ENCODE data around the gene ZNF491. TPM values are rescaled to one million over a fixed set of nuclear protein-coding genes. Genes with fewer than 3 reads are reported as not detected.

Gene ZNF491
- polyA plus RNA-seq, 1 donor (not counting 4 experiments of a cell fraction or from before 2014, with no cell fraction given), result 0.76 TPM

DNA sequence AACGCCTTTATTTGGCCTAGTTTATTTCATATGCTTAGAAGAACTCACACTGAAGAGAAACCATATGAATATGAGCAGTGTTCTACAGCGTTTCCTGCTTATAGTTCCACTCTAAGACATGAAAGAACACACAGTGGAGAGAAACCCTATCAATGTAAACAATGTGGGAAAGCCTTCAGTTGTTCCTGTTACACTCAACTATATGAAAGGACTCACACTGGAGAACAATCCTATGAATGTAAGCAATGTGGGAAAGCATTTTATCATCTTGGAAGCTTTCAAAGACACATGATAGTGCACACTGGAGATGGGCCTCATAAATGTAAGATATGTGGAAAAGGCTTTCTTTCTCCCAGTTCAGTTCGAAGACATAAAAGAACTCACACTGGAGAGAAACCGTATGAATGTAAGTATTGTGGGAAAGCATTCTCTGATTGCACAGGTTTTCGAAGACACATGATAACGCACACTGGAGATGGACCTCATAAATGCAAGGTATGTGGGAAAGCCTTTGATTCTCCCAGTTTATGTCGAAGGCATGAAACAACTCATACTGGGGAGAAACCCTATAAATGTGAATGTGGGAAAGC is 17.8 kb upstream of the ZNF491 start:
- no peak for DNase-seq (ENCODE audit: low read depth, low spot score)
- Histone ChIP-seq H3K27me3 (ENCODE audit: control insufficient read depth, extremely low read depth, insufficient read depth, low read length) (no peaks in the 10 kb centered on the region), H3K9ac (ENCODE audit: control insufficient read depth, extremely low read depth, insufficient read depth, low read length) (no peak overlapping the region), H3K4me3 (ENCODE audit: control insufficient read depth in 2 of 3, extremely low read depth in 1 of 3, insufficient read depth in 2 of 3, low read depth in 1 of 3, low read length in 3 of 3) (no peak overlapping the region), H3K9me3 (ENCODE audit: control insufficient read depth, low read depth, low read length) (peaks cover 26% of the 10 kb centered on the region), H3K27ac (ENCODE audit: control insufficient read depth, insufficient read depth, low read length) (no peak overlapping the region), H3K79me2 (ENCODE audit: control insufficient read depth, insufficient read depth, low read length) (no peaks in the 10 kb centered on the region), H3K4me1 (ENCODE audit: control insufficient read depth, extremely low read depth, insufficient read depth, low read length) (no peaks in the 10 kb centered on the region), H3K36me3 (ENCODE audit: control insufficient read depth in 2 of 2, extremely low read depth in 1 of 2, insufficient read depth in 2 of 2, low read length in 2 of 2) (peaks cover 14% of the 10 kb centered on the region in 2 experiments), H3K4me2 (ENCODE audit: control insufficient read depth, extremely low read depth, insufficient read depth, low read depth, low read length) (no peak overlapping the region), H3K9me1 (ENCODE audit: control insufficient read depth, extremely low read depth, insufficient read depth, low read length) (no peaks in the 10 kb centered on the region), H4K20me1 (ENCODE audit: control insufficient read depth, extremely low read depth, insufficient read depth, low read length) (no peaks in the 10 kb centered on the region), H2AFZ (ENCODE audit: control insufficient read depth, low read length) (no peak overlapping the region)
- FAIRE-seq, result no peak
- dilution Hi-C loops (cut with MboI; ENCODE audit: extremely low pct_ligation_motif_present, low sequenced_read_pairs), result no loop called here
- TF ChIP-seq, protein P1, sequence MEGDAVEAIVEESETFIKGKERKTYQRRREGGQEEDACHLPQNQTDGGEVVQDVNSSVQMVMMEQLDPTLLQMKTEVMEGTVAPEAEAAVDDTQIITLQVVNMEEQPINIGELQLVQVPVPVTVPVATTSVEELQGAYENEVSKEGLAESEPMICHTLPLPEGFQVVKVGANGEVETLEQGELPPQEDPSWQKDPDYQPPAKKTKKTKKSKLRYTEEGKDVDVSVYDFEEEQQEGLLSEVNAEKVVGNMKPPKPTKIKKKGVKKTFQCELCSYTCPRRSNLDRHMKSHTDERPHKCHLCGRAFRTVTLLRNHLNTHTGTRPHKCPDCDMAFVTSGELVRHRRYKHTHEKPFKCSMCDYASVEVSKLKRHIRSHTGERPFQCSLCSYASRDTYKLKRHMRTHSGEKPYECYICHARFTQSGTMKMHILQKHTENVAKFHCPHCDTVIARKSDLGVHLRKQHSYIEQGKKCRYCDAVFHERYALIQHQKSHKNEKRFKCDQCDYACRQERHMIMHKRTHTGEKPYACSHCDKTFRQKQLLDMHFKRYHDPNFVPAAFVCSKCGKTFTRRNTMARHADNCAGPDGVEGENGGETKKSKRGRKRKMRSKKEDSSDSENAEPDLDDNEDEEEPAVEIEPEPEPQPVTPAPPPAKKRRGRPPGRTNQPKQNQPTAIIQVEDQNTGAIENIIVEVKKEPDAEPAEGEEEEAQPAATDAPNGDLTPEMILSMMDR (optimal IDR thresholded peaks at IDR 0.05 in 1 of 3, IDR thresholded peaks at IDR 0.05 in 1 of 3, conservative IDR thresholded peaks at IDR 0.05 in 1 of 3; ENCODE audit: extremely low read depth in 1 of 3, insufficient read depth in 2 of 3, low read length in 3 of 3), result no peak
- TF ChIP-seq EZH2 (IDR thresholded peaks at IDR 0.05; ENCODE audit: low read length), result no peak

DNA sequence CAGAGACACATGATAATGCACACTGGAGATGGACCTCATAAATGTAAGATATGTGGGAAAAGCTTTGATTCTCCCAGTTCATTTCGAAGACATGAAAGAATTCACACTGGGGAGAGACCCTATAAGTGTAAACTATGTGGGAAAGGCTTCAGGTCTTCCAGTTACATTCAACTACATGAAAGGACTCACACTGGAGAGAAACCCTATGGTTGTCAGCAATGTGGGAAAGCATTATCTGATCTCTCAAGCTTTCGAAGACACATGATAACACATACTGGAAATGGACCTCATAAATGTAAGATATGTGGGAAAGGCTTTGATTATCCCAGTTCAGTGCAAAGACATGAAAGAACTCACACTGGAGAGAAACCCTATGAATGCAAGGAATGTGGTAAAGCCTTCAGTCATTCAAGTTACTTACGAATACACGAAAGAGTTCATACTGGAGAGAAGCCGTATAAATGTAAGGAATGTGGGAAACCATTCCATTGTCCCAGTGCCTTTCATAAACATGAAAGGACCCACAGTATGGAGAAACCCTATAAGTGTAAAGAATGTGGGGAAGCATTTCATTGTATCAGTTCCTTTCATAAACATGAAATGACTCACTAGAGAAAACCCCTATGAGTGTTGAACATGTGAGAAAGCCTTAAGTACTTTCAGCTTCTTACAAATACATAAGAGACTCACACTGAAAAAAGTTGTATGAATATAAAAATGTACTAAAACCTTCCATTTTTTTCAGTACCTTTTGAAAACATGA is 16.8 kb upstream of the ZNF491 start:
- no peaks in the 10 kb centered on the region for H4K20me1 ChIP-seq (ENCODE audit: control insufficient read depth, extremely low read depth, insufficient read depth, low read length)
- TF ChIP-seq, protein P1 (optimal IDR thresholded peaks at IDR 0.05 in 1 of 3, IDR thresholded peaks at IDR 0.05 in 1 of 3, conservative IDR thresholded peaks at IDR 0.05 in 1 of 3; ENCODE audit: extremely low read depth in 1 of 3, insufficient read depth in 2 of 3, low read length in 3 of 3), result no peak
- no peak for TF ChIP-seq EZH2 (IDR thresholded peaks at IDR 0.05; ENCODE audit: low read length)
- peaks cover 26% of the 10 kb centered on the region for H3K9me3 ChIP-seq (ENCODE audit: control insufficient read depth, low read depth, low read length)
- H3K79me2 ChIP-seq (ENCODE audit: control insufficient read depth, insufficient read depth, low read length), result no peaks in the 10 kb centered on the region
- no peak overlapping the region for H3K27ac ChIP-seq (ENCODE audit: control insufficient read depth, insufficient read depth, low read length)
- no peak overlapping the region for H3K4me3 ChIP-seq (ENCODE audit: control insufficient read depth in 2 of 3, extremely low read depth in 1 of 3, insufficient read depth in 2 of 3, low read depth in 1 of 3, low read length in 3 of 3)
- H3K27me3 ChIP-seq (ENCODE audit: control insufficient read depth, extremely low read depth, insufficient read depth, low read length), result no peaks in the 10 kb centered on the region
- no peak overlapping the region for H3K9ac ChIP-seq (ENCODE audit: control insufficient read depth, extremely low read depth, insufficient read depth, low read length)
- no peaks in the 10 kb centered on the region for H3K9me1 ChIP-seq (ENCODE audit: control insufficient read depth, extremely low read depth, insufficient read depth, low read length)
- dilution Hi-C loops (cut with MboI; ENCODE audit: extremely low pct_ligation_motif_present, low sequenced_read_pairs), result no loop called here
- no peak overlapping the region for H2AFZ ChIP-seq (ENCODE audit: control insufficient read depth, low read length)
- H3K36me3 ChIP-seq (ENCODE audit: control insufficient read depth in 2 of 2, extremely low read depth in 1 of 2, insufficient read depth in 2 of 2, low read length in 2 of 2), result peaks cover 14% of the 10 kb centered on the region in 2 experiments
- H3K4me1 ChIP-seq (ENCODE audit: control insufficient read depth, extremely low read depth, insufficient read depth, low read length), result no peaks in the 10 kb centered on the region
- no peak for FAIRE-seq
- no peak for DNase-seq (ENCODE audit: low read depth, low spot score)
- no peak overlapping the region for H3K4me2 ChIP-seq (ENCODE audit: control insufficient read depth, extremely low read depth, insufficient read depth, low read depth, low read length)
